HL-60/S4 treated with retinoic acid at 250 ng/mL for 4 days and 3 days (cell line): ENCODE data around the gene PRKD3.

Experiments used
- in situ Hi-C: fragments of 300-500 bp; cut with MboI; formaldehyde crosslinking; loops from 2 replicates; pipeline ENCODE4 v1.7.0; 2022; ENCODE audit warnings: low sequenced_read_pairs

PRKD3 gene

GRCh38 chr2:37324786-37325624 lies at the start of gene PRKD3:
PRKD3 (minus strand) TSS chr2:37324833; CDS start chr2:37316524, 8,309 bp downstream.
- in situ Hi-C loops, result no loop called here

- in situ Hi-C loops, result no loop called here
Observed at GRCh38 chr2:37372000-37372399, 47.4 kb upstream of the PRKD3 start.

GRCh38 chr2:37370666-37371065 lies 46.0 kb upstream of the PRKD3 start:
- in situ Hi-C loops, result no loop called here

GRCh38 chr2:37367984-37368383 lies 43.4 kb upstream of the PRKD3 start:
- in situ Hi-C loops, result no loop called here

GRCh38 chr2:37367310-37367709 lies 42.7 kb upstream of the PRKD3 start:
- in situ Hi-C loops, result no loop called here

GRCh38 chr2:37366773-37367172 lies 42.1 kb upstream of the PRKD3 start:
- in situ Hi-C loops, result no loop called here

GRCh38 chr2:37365669-37366068 lies 41.0 kb upstream of the PRKD3 start:
- in situ Hi-C loops, result no loop called here

GRCh38 chr2:37364351-37364750 lies 39.7 kb upstream of the PRKD3 start:
- in situ Hi-C loops, result no loop called here

- in situ Hi-C loops, result no loop called here
Observed at GRCh38 chr2:37361994-37362698, 37.5 kb upstream of the PRKD3 start.

- in situ Hi-C loops, result no loop called here
Observed at GRCh38 chr2:37361216-37361815, 36.7 kb upstream of the PRKD3 start.

- in situ Hi-C loops, result no loop called here
Observed at GRCh38 chr2:37358466-37358865, 33.8 kb upstream of the PRKD3 start.

- in situ Hi-C loops, result no loop called here
Observed at GRCh38 chr2:37357530-37357929, 32.9 kb upstream of the PRKD3 start.

- in situ Hi-C loops, result no loop called here
Observed at GRCh38 chr2:37357069-37357468, 32.4 kb upstream of the PRKD3 start.

- in situ Hi-C loops, result no loop called here
Observed at GRCh38 chr2:37356299-37356698, 31.7 kb upstream of the PRKD3 start.

- in situ Hi-C loops, result no loop called here
Observed at GRCh38 chr2:37355735-37356134, 31.1 kb upstream of the PRKD3 start.

GRCh38 chr2:37354531-37354930 lies 29.9 kb upstream of the PRKD3 start:
- in situ Hi-C loops, result no loop called here

GRCh38 chr2:37350034-37350433 lies 25.4 kb upstream of the PRKD3 start:
- in situ Hi-C loops, result no loop called here

GRCh38 chr2:37349231-37349860 lies 24.7 kb upstream of the PRKD3 start:
- in situ Hi-C loops, result no loop called here

GRCh38 chr2:37348155-37348554 lies 23.5 kb upstream of the PRKD3 start:
- in situ Hi-C loops, result no loop called here

- in situ Hi-C loops, result no loop called here
Observed at GRCh38 chr2:37344453-37345361, 20.1 kb upstream of the PRKD3 start, which contains the start of gene QPCT. QPCT (plus strand) TSS chr2:37344630; CDS start chr2:37344732, 102 bp downstream.
